ENCODE results near the gene PRDM1.

The PRDM1 gene

GRCh38 chr6:106098383-106099234 lies 12.5 kb downstream of the PRDM1 start:
- no peak for DNase-seq

- DNase-seq: no peak
These were observed 13.1 kb downstream of the PRDM1 start for GRCh38 chr6:106099235-106099537.

- no peak for DNase-seq
These were observed 14.6 kb downstream of the PRDM1 start for GRCh38 chr6:106100755-106101154.

DNA sequence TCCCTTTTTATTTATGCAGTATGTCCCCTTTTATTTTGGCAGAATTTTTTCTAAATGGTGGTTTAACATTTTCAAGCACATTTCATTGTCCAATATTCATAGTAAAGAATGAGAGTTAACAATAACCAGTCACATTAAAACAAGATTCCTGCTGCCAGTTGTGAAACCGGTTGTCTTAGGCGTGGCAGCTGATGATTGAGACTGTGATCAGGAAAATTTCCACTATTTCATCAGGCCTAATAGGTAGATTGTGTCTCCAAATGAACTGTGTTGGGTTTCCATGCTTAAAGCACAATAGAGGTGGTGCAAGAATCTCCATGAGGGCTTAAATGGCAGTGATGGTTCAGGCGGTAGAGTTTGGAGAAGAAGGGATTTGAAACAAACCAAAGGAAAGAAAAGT lies 15.3 kb downstream of the PRDM1 start:
- DNase-seq: no peak

DNA sequence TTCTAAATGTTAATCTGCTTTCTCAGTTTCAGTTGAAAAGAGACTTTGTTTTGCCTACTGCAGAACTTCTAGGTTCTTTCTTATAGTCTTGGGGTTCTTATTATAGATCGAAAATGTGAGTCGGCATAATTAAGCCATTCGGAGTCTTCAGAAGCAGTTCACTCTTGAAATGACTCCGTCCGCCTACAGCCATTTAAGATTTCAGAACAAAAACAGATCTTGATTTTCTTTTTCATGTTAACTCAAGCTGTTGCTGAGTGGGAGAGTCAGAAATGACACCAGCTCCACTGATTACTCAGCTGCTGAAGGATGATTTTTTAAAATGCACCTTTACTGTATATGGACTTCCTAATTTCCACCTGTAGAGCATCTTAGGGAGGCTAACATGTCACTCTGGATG lies 15.9 kb downstream of the PRDM1 start:
- no peak for DNase-seq

- DNase-seq: no peak
These were observed 17.0 kb downstream of the PRDM1 start for GRCh38 chr6:106102967-106103727.

DNA sequence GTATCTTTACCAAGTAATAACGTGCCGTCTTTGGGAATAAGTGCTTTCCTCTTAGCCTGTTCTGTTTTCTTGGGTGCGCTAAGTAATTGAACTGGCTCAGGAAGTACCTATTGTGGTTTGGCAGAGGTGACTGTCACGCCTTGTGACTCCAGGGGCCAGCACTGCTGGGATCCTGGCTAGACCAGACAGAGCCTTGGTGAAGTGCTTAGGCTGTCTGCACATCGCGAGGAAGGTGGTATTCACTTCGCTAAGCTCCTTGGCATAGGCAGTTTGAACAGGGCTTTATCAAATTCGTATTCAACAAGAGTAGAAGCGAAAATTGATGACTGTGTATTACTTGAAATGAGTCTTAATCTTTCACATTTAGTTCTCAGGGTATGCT lies 17.6 kb downstream of the PRDM1 start:
- no peak for DNase-seq

GRCh38 chr6:106104476-106104875 lies 18.3 kb downstream of the PRDM1 start:
- no peak for DNase-seq

GRCh38 chr6:106104941-106105340 lies 18.8 kb downstream of the PRDM1 start:
- no peak for DNase-seq

GRCh38 chr6:106105493-106105892 lies 19.4 kb downstream of the PRDM1 start:
- DNase-seq: no peak

DNA sequence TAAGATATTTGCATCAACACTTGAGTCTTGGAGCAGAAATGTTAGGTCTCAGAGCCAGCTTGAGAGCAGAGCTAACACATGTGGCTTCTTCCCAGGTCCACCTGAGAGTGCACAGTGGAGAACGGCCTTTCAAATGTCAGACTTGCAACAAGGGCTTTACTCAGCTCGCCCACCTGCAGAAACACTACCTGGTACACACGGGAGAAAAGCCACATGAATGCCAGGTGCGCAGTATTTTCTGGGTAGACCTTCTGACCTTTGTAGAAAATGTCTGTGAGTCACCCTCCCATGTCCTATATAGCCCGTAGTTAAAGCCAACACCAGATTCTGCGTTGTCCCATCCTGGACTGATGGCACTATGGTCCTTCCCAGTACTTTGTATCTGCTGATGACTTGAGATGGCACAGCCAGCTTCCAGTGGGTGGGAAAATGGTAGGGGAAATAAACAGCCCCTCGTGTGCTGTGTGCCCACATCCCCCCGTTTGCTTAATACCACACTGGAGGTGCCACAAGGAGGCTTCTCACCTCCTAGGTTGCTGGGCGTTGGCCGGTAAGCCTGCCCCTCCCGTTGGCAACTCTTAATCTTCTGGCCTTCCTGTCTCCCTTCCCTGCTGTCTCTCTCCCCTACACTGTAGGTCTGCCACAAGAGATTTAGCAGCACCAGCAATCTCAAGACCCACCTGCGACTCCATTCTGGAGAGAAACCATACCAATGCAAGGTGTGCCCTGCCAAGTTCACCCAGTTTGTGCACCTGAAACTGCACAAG lies 20.3 kb downstream of the PRDM1 start:
- no peak for DNase-seq

DNA sequence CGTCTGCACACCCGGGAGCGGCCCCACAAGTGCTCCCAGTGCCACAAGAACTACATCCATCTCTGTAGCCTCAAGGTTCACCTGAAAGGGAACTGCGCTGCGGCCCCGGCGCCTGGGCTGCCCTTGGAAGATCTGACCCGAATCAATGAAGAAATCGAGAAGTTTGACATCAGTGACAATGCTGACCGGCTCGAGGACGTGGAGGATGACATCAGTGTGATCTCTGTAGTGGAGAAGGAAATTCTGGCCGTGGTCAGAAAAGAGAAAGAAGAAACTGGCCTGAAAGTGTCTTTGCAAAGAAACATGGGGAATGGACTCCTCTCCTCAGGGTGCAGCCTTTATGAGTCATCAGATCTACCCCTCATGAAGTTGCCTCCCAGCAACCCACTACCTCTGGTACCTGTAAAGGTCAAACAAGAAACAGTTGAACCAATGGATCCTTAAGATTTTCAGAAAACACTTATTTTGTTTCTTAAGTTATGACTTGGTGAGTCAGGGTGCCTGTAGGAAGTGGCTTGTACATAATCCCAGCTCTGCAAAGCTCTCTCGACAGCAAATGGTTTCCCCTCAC lies 21.0 kb downstream of the PRDM1 start:
- no peak for DNase-seq

GRCh38 chr6:106108129-106108528 lies 22.0 kb downstream of the PRDM1 start:
- DNase-seq: no peak

- DNase-seq: no peak
These were observed 22.9 kb downstream of the PRDM1 start for GRCh38 chr6:106109029-106109428.

DNA sequence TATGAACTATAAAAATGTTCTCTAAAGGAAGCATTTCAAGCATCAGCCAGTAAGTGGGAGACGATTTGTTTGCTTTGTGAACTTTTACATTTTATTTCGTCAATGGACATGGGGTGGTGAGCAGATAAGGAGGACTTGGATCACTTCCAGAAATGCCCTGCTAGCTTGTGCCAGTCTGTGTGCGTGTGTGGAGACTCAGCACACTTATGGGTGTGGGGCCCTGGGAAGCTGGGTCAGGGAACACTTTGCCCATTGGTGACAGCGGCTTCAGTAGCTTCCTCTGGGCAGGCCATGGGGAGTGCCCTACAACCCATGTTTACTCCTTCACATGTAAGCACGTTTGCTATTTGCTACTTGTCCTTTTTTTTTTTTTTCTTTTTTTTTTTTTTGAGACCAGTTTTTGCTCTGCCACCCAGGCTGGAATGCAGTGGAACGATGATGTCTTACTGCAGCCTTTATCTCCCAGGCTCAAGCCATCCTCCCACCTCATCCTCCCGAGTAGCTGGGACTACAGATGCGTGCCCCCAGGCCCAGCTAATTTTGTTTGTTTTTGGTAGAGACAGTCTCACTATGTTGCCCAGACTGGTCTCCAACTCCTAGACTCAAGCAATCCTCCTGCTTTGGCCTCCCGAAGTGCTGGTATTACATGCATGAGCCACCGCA lies 24.2 kb downstream of the PRDM1 start:
- DNase-seq: no peak

DNA sequence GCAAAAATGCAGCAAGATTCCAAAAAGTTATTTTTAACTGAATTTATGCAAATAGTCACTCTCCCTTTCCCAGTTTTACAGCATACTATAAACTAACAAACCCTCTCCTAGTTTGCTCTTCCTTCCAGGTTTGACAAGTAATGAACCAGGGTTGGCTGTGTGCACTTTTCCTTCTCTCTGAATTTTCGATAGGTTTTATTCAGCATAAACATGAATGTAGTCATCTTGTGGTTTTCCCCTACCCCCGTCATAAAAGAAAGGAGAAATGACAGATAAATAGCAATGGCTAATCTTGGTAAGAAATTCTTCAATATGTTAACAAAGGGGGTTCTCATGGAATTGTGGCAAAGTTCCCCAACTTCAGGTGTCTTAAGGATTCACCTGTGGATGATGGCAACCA lies 26.3 kb downstream of the PRDM1 start:
- no peak for DNase-seq

DNA sequence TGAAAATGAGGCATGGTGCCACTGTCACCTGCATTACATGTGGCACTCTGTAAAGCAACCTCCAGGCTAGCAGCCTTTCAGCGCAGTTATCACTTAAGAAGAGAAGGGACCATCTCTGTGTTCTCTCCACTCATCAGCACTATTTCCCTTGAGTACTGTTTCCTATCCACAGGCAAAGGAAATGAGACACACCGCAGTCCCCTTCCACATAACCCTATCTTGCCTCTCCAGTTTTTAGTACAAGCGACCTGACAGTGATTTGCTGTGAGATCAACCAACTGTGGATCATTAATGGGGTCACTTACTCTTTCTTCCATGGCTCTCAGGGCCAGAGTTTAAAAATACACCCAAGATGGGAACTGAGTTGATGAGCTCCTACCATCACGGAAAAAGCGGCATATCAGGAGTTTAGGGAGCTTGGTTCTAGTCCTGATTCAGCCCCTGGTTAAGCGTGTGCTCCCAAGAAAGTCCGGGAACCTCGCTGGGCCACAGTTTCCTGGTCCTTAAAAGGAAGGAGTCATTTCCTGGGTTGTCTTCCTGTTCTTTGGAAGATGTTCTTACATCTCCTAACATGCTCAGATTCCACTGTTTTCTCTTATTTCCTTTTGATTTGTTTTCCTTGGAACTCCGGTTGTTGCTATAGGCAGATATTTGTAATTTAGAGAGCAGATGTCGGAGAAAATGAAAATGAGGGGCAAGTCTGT lies 27.3 kb downstream of the PRDM1 start:
- no peak for DNase-seq

- no peak for DNase-seq
These were observed 28.4 kb downstream of the PRDM1 start for GRCh38 chr6:106114492-106114891.

DNA sequence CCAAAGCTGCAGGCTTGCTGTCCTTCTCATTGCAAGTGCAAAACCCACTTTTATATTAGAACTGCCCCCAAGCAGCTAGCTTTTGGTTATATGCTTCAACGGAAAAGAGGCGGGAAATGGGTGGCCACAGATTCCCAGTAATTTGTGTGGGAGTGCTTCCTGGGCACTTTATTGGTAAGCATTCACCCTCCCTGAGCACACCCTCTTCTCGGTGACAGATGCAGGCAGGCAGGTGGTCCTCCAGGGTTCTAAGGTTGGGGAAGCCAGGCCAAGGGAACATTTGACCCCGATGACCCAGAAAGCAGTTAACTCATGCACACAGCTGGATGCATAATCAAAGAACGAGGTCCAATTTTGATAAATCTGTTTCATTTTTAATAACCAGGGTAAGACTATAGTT lies 29.1 kb downstream of the PRDM1 start:
- no peak for DNase-seq

GRCh38 chr6:106116125-106116832 lies 30.1 kb downstream of the PRDM1 start:
- DNase-seq: no peak

- DNase-seq: peak; percentile 29
These were observed 31.4 kb downstream of the PRDM1 start for GRCh38 chr6:106117579-106117978.
